HAP-1 (cell line): Measurements from ENCODE around the gene DLG5.

Source experiments
- DNase-seq, 2 experiments: peaks; one replicate each; pipeline ENCODE4 v3.0.0-alpha.2; 2016 to 2020; ENCODE audit warnings: low spot score in 2 of 2
- H3K27me3 ChIP-seq: fragments of 250-450 bp; sonication (Bioruptor Pico); 2 replicates; pipeline ENCODE4 v1.5.1; 2020; ENCODE audit warnings: low read depth, mild to moderate bottlenecking, moderate library complexity
- H3K36me3 ChIP-seq: fragments of 250-450 bp; sonication (Bioruptor Pico); replicated peaks from 2 replicates; pipeline ENCODE4 v1.5.1; 2020; ENCODE audit warnings: mild to moderate bottlenecking
- H3K4me1 ChIP-seq: fragments of 250-450 bp; sonication (Bioruptor Pico); 2 replicates; pipeline ENCODE4 v1.5.1; 2020; ENCODE audit warnings: mild to moderate bottlenecking
- H3K4me3 ChIP-seq: fragments of 250-450 bp; sonication (Bioruptor Pico); 2 replicates; pipeline ENCODE4 v1.5.1; 2020; ENCODE audit warnings: mild to moderate bottlenecking, moderate library complexity
- H3K9me3 ChIP-seq: fragments of 250-450 bp; sonication (Bioruptor Pico); 2 replicates; pipeline ENCODE4 v1.5.1; 2020; ENCODE audit warnings: mild to moderate bottlenecking, moderate library complexity
- in situ Hi-C: fragments of 300-500 bp; cut with MboI; formaldehyde crosslinking; loops from 3 replicates; pipeline ENCODE4 v1.14.3; 2020; ENCODE audit warnings: low sequenced_read_pairs, inconsistent platforms, mixed read lengths

Gene DLG5, protein sequence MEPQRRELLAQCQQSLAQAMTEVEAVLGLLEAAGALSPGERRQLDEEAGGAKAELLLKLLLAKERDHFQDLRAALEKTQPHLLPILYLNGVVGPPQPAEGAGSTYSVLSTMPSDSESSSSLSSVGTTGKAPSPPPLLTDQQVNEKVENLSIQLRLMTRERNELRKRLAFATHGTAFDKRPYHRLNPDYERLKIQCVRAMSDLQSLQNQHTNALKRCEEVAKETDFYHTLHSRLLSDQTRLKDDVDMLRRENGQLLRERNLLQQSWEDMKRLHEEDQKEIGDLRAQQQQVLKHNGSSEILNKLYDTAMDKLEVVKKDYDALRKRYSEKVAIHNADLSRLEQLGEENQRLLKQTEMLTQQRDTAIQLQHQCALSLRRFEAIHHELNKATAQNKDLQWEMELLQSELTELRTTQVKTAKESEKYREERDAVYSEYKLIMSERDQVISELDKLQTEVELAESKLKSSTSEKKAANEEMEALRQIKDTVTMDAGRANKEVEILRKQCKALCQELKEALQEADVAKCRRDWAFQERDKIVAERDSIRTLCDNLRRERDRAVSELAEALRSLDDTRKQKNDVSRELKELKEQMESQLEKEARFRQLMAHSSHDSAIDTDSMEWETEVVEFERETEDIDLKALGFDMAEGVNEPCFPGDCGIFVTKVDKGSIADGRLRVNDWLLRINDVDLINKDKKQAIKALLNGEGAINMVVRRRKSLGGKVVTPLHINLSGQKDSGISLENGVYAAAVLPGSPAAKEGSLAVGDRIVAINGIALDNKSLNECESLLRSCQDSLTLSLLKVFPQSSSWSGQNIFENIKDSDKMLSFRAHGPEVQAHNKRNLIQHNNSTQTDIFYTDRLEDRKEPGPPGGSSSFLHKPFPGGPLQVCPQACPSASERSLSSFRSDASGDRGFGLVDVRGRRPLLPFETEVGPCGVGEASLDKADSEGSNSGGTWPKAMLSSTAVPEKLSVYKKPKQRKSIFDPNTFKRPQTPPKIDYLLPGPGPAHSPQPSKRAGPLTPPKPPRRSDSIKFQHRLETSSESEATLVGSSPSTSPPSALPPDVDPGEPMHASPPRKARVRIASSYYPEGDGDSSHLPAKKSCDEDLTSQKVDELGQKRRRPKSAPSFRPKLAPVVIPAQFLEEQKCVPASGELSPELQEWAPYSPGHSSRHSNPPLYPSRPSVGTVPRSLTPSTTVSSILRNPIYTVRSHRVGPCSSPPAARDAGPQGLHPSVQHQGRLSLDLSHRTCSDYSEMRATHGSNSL (N-terminal part only)

DNA sequence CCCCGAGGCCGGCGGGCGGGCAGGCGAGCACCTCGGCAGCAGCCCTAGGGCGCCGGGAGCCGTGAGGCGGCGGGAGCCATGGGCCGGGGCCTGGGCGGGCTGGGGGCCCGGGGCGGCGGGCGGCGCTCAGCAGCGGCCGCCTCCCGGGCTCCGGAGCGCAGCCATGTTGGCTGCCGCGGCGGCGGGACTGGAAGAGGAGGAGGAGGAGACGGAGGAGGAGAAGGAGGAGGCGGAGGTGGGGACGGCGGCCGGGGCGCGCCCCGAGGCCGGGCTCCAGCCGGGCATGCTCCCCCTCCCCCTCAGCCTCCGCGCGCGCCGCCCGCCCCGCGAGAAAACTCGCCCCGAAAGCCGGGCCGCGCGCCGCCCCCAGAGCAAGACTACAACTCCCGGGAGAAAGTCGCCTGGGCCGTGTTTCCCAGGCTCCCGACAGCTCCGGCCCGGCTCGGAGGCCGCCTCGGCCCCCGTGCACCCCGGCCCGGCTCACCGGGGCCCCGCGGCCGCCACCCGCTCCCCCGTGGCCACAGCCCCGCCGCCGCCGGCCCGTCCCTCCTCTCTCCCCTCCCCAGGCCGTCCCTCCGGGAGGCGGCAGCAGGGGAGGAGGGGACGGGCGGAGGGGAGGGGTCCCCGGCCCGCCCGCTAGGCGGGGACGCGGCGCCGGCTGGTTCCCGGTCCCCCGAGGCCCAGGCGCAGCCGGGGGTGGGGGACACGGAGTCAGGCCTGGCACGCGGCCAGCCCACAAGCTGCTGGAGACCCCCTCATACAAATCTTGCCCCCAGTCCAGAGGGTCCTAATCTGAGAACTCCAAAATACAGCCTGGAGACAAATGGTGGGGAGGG, at the start of gene DLG5:
DLG5 (minus strand) TSS at position 190 of the 836 bp plus-strand sequence. CDS start 235 bp downstream, outside the sequence.
- H3K36me3 ChIP-seq, result no peaks in the 10 kb centered on the region; the same call in 1 of the 2 replicates
- DNase-seq, result peak in 1 of 2 experiments; percentile 75
- peak within 1 kb of the TSS; percentile 72 for H3K4me3 ChIP-seq
- peaks cover 14% of the 10 kb centered on the region for H3K4me1 ChIP-seq
- in situ Hi-C loops, result no loop called here
- no peaks in the 10 kb centered on the region for H3K9me3 ChIP-seq
- H3K27me3 ChIP-seq, result no peaks in the 10 kb centered on the region

DNA sequence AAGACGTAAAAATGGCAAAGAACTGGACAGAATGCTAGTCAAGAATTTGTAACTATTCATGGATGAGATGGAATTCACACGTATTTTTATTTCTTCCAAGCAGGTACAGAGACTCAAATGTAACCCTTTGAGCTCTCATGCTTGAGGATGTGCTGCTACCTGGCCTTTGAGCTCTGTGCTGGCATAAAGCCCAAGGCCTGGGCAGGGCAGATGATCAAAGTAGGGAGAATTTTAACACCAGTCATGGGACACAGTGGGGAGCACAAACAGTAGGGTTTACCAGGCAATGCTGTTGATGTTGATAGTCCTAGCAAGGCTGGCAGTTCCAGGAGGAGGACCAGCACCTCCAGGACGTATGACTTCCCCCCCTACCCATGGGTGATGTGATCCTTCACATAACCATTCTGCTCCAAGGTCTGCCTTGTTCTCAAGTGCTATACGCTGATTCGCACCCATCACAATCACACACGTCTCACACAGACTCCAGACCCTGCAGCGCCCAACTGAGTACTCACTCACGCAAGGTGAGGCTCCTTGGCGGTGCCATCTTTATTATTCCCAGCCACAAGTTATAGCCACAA, 48.6 kb upstream of the DLG5 start:
- in situ Hi-C loops, result loop anchor here (10.0 kb wide), 1 partner anchor 120 kb away; no protein-coding TSS in a partner anchor

DNA sequence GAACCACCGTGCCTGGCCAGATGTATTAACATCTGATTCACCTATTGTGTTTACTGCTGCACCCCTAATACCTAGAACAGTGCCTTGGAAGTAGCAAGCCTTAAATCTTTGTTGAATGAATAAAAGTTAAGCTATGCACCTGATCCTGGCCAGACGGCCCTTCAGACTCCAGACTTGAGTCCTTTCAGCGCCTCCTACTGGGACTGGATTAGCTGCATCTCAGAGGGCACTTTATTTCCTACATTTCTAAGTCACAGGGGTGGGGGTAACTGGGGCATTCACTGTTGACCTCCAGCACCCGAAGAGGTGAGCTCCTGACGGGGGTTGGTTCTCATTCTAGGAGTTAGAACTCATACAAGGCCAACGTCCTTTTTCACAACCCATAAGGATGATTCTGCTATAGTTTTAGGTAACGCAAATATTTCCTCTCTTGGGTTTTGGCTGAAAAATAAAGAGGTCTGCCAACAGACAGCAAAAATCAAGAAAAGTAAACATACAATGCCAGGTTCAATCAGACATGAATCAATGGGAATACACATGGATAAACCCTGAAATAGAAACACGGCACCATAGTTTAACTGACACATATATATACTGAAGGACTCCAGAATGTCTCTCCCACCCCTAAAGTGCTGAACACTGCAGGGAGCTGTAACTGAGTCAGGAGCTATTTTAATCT, 48.0 kb upstream of the DLG5 start:
- in situ Hi-C loops, result loop anchor here (10.0 kb wide), 1 partner anchor 120 kb away; no protein-coding TSS in a partner anchor
- H3K4me1 ChIP-seq, result peaks cover 7% of the 10 kb centered on the region; the same call in 1 of the 2 replicates
- DNase-seq, result peak in 1 of 2 experiments; percentile 49
- no peaks in the 10 kb centered on the region for H3K27me3 ChIP-seq
- no peak overlapping the region for H3K4me3 ChIP-seq
- H3K36me3 ChIP-seq, result peaks cover 32% of the 10 kb centered on the region
- H3K9me3 ChIP-seq, result no peaks in the 10 kb centered on the region

More for the DNA sequence above, 48.6 kb upstream of the DLG5 start:
- Histone ChIP-seq H3K27me3 (no peaks in the 10 kb centered on the region), H3K4me1 (peaks cover 7% of the 10 kb centered on the region; the same call in 1 of the 2 replicates), H3K4me3 (no peak overlapping the region), H3K9me3 (no peaks in the 10 kb centered on the region), H3K36me3 (peaks cover 38% of the 10 kb centered on the region)
- DNase-seq, result no peak

DNA sequence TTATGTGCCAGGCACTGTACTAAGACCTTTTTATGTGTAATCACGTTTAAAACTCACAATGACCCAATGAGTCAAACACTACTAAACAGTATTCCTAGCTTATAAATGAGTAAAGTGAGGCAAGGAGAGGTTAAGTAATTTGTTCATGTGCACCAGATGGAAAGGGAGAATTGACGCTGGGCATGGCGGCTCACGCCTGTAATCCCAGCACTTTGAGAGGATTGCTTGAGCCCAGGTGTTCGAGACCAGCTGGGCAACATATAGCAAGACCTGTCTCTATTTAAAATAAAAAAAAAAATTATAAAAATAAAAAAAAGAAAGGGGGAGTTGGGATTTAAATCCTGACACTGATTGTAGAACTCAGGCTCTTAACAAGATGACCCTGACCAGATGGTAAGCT, 46.7 kb upstream of the DLG5 start:
- in situ Hi-C loops, result loop anchor here (10.0 kb wide), 1 partner anchor 118 kb away; no protein-coding TSS in a partner anchor

DNA sequence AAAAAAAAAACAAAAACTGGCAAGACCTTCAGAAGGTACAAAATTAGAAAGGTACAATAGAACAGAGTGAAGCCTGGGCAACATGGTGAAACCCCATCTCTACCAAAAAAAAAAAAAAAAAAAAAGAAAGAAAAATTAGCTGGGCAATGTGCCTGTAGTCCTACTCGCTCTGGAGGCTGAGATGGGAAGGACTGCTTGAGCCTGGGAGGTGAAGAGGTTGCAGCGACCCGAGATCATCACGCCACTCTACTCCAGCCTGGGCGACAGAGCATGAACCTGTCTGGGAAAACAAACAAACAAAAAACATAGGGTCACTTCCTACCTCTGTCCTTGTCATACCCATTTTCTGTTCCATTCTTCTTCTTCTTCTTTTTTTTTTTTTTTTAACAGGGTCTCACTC, 45.6 kb upstream of the DLG5 start:
- Histone ChIP-seq H3K36me3 (peaks cover 10% of the 10 kb centered on the region), H3K27me3 (no peaks in the 10 kb centered on the region), H3K4me1 (peaks cover 7% of the 10 kb centered on the region; the same call in 1 of the 2 replicates), H3K9me3 (no peaks in the 10 kb centered on the region), H3K4me3 (no peak overlapping the region)
- in situ Hi-C loops, result loop anchor here (10.0 kb wide), 1 partner anchor 117 kb away; no protein-coding TSS in a partner anchor
- DNase-seq, result no peak

More for the DNA sequence above, 46.7 kb upstream of the DLG5 start:
- H3K4me3 ChIP-seq, result no peak overlapping the region
- peaks cover 22% of the 10 kb centered on the region for H3K36me3 ChIP-seq
- H3K4me1 ChIP-seq, result peaks cover 7% of the 10 kb centered on the region; the same call in 1 of the 2 replicates
- H3K27me3 ChIP-seq, result no peaks in the 10 kb centered on the region
- no peak for DNase-seq
- H3K9me3 ChIP-seq, result no peaks in the 10 kb centered on the region

DNA sequence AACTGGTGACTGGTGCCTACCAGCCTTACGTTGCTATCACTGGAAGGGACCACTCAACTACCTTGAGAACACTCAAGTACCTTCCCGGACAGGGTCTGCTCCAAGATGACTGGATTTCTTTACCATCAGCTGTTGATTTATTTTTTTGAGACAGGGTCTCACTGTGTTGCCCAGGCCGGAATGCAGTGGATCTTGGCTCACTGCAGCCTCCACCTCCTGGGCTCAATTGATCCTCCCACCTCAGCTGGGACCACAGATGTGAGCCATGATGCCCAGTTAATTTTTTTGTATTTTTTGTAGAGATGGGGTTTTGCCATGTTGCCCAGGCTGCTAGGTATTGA, 45.2 kb upstream of the DLG5 start:
- DNase-seq, result no peak
- Histone ChIP-seq H3K4me1 (peaks cover 7% of the 10 kb centered on the region; the same call in 1 of the 2 replicates), H3K9me3 (no peaks in the 10 kb centered on the region), H3K27me3 (no peaks in the 10 kb centered on the region), H3K36me3 (peaks cover 7% of the 10 kb centered on the region), H3K4me3 (no peak overlapping the region)
- in situ Hi-C loops, result loop anchor here (10.0 kb wide), 1 partner anchor 117 kb away; no protein-coding TSS in a partner anchor

DNA sequence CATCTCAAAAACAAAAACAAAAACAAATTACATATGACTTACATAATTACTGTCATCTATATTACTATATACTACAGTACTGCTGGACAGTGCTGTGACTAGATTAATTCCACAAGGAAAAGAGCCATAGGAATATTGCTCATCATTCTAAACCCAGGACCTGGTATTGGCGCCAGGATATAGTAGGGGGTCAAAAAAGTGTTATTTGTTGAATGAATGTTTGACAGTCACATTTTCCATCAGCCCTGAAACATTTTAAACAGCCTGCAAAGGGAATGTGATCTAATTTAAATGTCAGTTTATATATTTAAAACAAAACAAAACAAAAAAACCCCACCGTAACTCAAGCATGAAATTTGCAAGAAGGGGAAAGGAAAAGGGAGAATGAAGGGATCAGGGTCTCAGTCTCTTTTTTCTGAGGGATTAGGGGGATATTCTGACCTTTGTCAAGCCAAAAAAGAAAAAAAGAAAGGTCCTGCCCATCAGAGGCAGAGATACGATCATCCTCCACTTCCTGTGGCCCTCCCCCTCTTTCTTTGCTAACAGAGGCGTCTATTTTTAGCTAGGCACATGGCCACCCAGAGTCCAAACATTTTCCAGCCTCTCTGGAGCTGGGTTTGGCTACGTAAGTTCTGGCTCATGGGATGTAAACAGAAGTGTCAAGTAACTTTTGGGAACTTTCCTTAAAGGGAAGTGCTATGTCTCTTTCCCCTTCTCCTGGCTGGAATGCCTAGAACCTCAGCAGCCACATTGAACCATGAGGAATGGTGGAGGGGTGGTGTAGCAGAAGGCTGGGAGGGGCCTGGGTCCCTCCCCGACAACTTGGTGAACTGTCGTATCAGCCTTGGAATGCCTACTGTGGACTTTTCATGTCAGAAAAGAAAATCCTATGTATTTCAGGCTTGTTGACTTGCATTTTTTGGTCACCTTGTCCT, 44.6 kb upstream of the DLG5 start:
- DNase-seq, result peak; percentile 29 to 31
- Histone ChIP-seq H3K36me3 (peaks cover under 1% of the 10 kb centered on the region; the same call in 1 of the 2 replicates), H3K27me3 (no peaks in the 10 kb centered on the region), H3K9me3 (no peaks in the 10 kb centered on the region), H3K4me3 (no peak overlapping the region), H3K4me1 (peaks cover 7% of the 10 kb centered on the region; the same call in 1 of the 2 replicates)
- in situ Hi-C loops, result loop anchor here (10.0 kb wide), 1 partner anchor 116 kb away; no protein-coding TSS in a partner anchor

DNA sequence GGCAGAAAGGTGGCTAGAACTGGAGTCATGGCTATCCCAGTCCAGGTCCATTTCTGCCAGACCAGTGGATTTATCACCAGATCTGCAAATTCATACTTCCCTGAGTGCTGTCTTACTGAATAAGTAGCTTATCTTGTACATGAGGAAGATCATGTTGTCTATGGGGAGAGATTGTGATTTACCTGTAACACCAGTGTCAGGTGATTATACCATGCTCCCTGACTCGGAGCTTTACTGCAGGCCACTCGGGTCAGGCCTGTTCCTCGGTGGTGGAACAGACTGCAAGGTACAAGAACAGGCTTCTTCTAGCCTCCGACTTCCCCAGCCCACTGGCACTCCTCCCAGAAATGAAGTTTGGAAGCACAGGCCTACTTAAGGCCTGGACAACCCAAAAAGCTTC, 42.6 kb upstream of the DLG5 start:
- DNase-seq, result no peak
- Histone ChIP-seq H3K4me3 (no peak overlapping the region), H3K4me1 (peaks cover 7% of the 10 kb centered on the region; the same call in 1 of the 2 replicates), H3K27me3 (no peaks in the 10 kb centered on the region), H3K36me3 (no peaks in the 10 kb centered on the region), H3K9me3 (peaks cover 7% of the 10 kb centered on the region)
- in situ Hi-C loops, result no loop called here

DNA sequence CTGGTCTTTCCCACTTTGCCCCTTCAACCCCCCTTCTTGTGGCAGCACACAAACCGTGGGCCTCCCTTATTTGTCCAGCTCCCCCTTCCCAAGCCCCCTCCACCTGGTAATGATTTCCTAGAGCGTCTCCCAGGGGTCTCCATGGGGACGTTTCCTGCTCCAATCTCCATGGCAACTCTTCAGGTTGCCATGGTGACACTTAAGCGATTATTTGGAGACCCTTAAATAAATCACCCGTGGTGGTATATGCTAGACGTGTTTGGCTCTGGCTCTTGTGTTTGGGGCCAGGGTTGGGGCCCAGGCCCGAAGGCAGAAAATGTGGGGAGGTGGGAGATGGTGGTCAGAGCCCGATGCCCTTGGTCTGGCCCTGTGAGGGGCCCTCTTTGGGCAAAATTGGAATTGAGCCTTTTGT, 41.1 kb upstream of the DLG5 start:
- peaks cover 7% of the 10 kb centered on the region; the same call in 1 of the 2 replicates for H3K4me1 ChIP-seq
- H3K36me3 ChIP-seq, result no peaks in the 10 kb centered on the region
- no peak for DNase-seq
- no peak overlapping the region for H3K4me3 ChIP-seq
- H3K27me3 ChIP-seq, result no peaks in the 10 kb centered on the region
- in situ Hi-C loops, result no loop called here
- peaks cover 14% of the 10 kb centered on the region for H3K9me3 ChIP-seq

DNA sequence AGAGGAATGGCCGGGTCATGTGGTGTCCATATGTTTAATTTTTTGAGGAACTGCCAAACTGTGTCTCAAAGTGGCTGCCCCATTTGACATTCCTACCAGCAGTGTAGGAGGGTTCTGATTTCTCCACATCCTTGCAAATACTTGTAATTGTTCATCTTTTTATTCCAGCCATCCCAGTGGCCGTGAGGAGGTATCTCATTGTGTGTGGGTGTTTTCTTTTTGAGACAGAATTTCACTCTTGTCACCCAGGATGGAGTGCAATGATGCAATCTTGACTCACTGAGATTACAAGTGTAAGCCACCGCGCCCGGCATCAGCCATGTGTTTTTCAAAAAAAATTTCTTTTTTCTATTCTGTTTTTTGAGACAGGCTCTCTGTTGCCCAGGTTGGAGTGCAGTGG, 38.7 kb upstream of the DLG5 start:
- H3K36me3 ChIP-seq, result no peaks in the 10 kb centered on the region
- in situ Hi-C loops, result no loop called here
- peaks cover 14% of the 10 kb centered on the region for H3K9me3 ChIP-seq
- H3K4me1 ChIP-seq, result no peaks in the 10 kb centered on the region
- no peaks in the 10 kb centered on the region for H3K27me3 ChIP-seq
- no peak for DNase-seq
- H3K4me3 ChIP-seq, result no peak overlapping the region

DNA sequence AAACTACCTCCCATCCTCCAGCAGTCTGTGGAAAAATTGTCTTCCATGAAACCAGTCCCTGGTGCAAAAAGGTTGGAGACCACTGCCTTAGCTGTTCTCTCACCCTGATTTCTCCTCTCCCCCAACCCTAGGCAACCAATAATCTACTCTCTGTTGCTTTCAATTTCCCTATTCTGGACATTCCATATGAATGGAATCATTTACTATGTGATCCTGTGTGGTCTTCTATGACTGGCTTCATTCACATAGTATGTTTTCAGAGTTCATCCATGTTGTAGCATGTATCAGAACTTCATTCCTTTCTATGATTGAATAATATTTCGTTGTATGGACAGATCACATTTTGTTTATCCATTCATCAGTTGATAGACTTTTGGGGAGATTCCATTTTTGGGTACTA, 38.3 kb upstream of the DLG5 start:
- DNase-seq, result no peak
- in situ Hi-C loops, result no loop called here

More for the DNA sequence above, 38.3 kb upstream of the DLG5 start:
- H3K36me3 ChIP-seq, result no peaks in the 10 kb centered on the region
- H3K4me1 ChIP-seq, result no peaks in the 10 kb centered on the region
- no peak overlapping the region for H3K4me3 ChIP-seq
- H3K27me3 ChIP-seq, result no peaks in the 10 kb centered on the region
- H3K9me3 ChIP-seq, result peaks cover 14% of the 10 kb centered on the region
